HG03064 (cell line): Measurements from ENCODE around the gene CD40.

ENCODE experiments used
- ATAC-seq: cut with Tn5 transposase; IDR thresholded peaks from one replicate; pipeline ENCODE4 v1.9.1; 2021; ENCODE audit warnings: low read depth; ENCODE audit not compliant: unreplicated experiment

CD40 gene

GRCh38 chr20:46121184-46121930 lies 3.2 kb downstream of the CD40 start:
- ATAC-seq: no peak

GRCh38 chr20:46122071-46122470 lies 4.0 kb downstream of the CD40 start:
- no peak for ATAC-seq

GRCh38 chr20:46122516-46123481 lies 4.7 kb downstream of the CD40 start:
- ATAC-seq: no peak

GRCh38 chr20:46123482-46124245 lies 5.5 kb downstream of the CD40 start:
- no peak for ATAC-seq

GRCh38 chr20:46126440-46127056 lies 8.4 kb downstream of the CD40 start:
- no peak for ATAC-seq

- no peak for ATAC-seq
Measured at GRCh38 chr20:46127396-46128010, 9.4 kb downstream of the CD40 start.

GRCh38 chr20:46128310-46129151 lies 10.4 kb downstream of the CD40 start:
- no peak for ATAC-seq

- no peak for ATAC-seq
Measured at GRCh38 chr20:46129955-46130481, 11.9 kb downstream of the CD40 start.

- ATAC-seq: no peak
Measured at GRCh38 chr20:46130534-46130933, 12.4 kb downstream of the CD40 start.

GRCh38 chr20:46131396-46131795 lies 13.3 kb downstream of the CD40 start:
- ATAC-seq: no peak

- no peak for ATAC-seq
Measured at GRCh38 chr20:46132705-46133120, 14.6 kb downstream of the CD40 start.

GRCh38 chr20:46133886-46134654 lies 16.0 kb downstream of the CD40 start:
- ATAC-seq: no peak

GRCh38 chr20:46134716-46135115 lies 16.6 kb downstream of the CD40 start:
- no peak for ATAC-seq

- no peak for ATAC-seq
Measured at GRCh38 chr20:46135856-46136633, 17.9 kb downstream of the CD40 start.

GRCh38 chr20:46137816-46138215 lies 19.7 kb downstream of the CD40 start:
- ATAC-seq: no peak

GRCh38 chr20:46139266-46139889 lies 21.3 kb downstream of the CD40 start:
- no peak for ATAC-seq

GRCh38 chr20:46139908-46140482 lies 21.9 kb downstream of the CD40 start:
- no peak for ATAC-seq
